Mesenchymal stem cell (in vitro differentiated cells and primary cell): ENCODE results near the gene FBP1.
"Not testable (repeated sequence)": the region's sequence is repeated elsewhere in the genome, so short reads cannot be mapped to it uniquely, and the experiment has no call there.

Experiments
- DNase-seq: peaks from one replicate; pipeline ENCODE4 v3.0.0-alpha.2; 2013
- H2AFZ ChIP-seq: one replicate; pipeline ENCODE4 v1.6.1; 2013; ENCODE audit warnings: low read depth, mild to moderate bottlenecking, control low read depth, inconsistent platforms, low read length, moderate library complexity
- H2AK5ac ChIP-seq: 2 replicates; pipeline ENCODE4 v1.6.1; 2013; ENCODE audit warnings: low read length, moderate library complexity, mild to moderate bottlenecking, inconsistent platforms; ENCODE audit not compliant: severe bottlenecking
- H2BK120ac ChIP-seq: one replicate; pipeline ENCODE4 v1.6.1; 2013; ENCODE audit warnings: low read depth, mild to moderate bottlenecking, inconsistent platforms, low read length, moderate library complexity
- H2BK12ac ChIP-seq, 2 experiments: one replicate each; pipeline ENCODE4 v1.6.1; 2013; ENCODE audit warnings: inconsistent platforms in 2 of 2, low read length in 2 of 2, mild to moderate bottlenecking in 2 of 2, moderate library complexity in 2 of 2, control low read depth in 1 of 2
- H2BK15ac ChIP-seq: one replicate; pipeline ENCODE4 v1.6.1; 2013; ENCODE audit warnings: mild to moderate bottlenecking, low read depth, inconsistent platforms; ENCODE audit not compliant: poor library complexity, severe bottlenecking
- H2BK5ac ChIP-seq: 2 replicates; pipeline ENCODE4 v1.6.1; 2013; ENCODE audit warnings: low read depth, mild to moderate bottlenecking, low read length, control low read depth, inconsistent platforms; ENCODE audit not compliant: poor library complexity, severe bottlenecking
- H3K14ac ChIP-seq, 2 experiments: one replicate each; pipeline ENCODE4 v1.6.1; 2013; ENCODE audit warnings: inconsistent platforms in 2 of 2, low read length in 2 of 2, control low read depth in 1 of 2, mild to moderate bottlenecking in 1 of 2, moderate library complexity in 1 of 2
- H3K18ac ChIP-seq, 2 experiments: one replicate each; pipeline ENCODE4 v1.6.1; 2013; ENCODE audit warnings: inconsistent platforms in 2 of 2, low read length in 2 of 2, control low read depth in 1 of 2, low read depth in 1 of 2, mild to moderate bottlenecking in 1 of 2
- H3K23ac ChIP-seq, 2 experiments: one replicate each; pipeline ENCODE4 v1.6.1; 2013; ENCODE audit warnings: inconsistent platforms in 2 of 2, low read length in 2 of 2, mild to moderate bottlenecking in 2 of 2, moderate library complexity in 2 of 2, control low read depth in 1 of 2
- H3K27ac ChIP-seq: 2 replicates; pipeline ENCODE4 v1.5.1; 2013; ENCODE audit warnings: mild to moderate bottlenecking, moderate library complexity, low read length, control low read depth, inconsistent platforms; ENCODE audit not compliant: poor library complexity, severe bottlenecking
- H3K27me3 ChIP-seq, 2 experiments: 2 replicates each; pipeline versions ENCODE4 v1.6.1 to v1.7.0; 2013; ENCODE audit warnings: low read length in 2 of 2, mild to moderate bottlenecking in 2 of 2, moderate library complexity in 2 of 2, control low read depth in 1 of 2, inconsistent platforms in 1 of 2; ENCODE audit not compliant: control insufficient read depth in 1 of 2, insufficient read depth in 1 of 2
- H3K36me3 ChIP-seq, 2 experiments: 2 replicates each; pipeline versions ENCODE4 v1.6.1 to v1.7.0; 2013; ENCODE audit warnings: low read length in 2 of 2, control low read depth in 1 of 2, inconsistent platforms in 1 of 2, low read depth in 1 of 2, mild to moderate bottlenecking in 1 of 2; ENCODE audit not compliant: insufficient read depth in 2 of 2, control insufficient read depth in 1 of 2
- H3K4ac ChIP-seq, 2 experiments: one replicate each; pipeline ENCODE4 v1.6.1; 2013; ENCODE audit warnings: inconsistent platforms in 2 of 2, low read length in 2 of 2, mild to moderate bottlenecking in 2 of 2, moderate library complexity in 2 of 2, control low read depth in 1 of 2, low read depth in 1 of 2
- H3K4me1 ChIP-seq: 2 replicates; pipeline ENCODE4 v1.6.1; 2013; ENCODE audit warnings: low read depth, low read length, control low read depth; ENCODE audit not compliant: control insufficient read depth, insufficient read depth
- H3K4me2 ChIP-seq: 2 replicates; pipeline ENCODE4 v1.6.1; 2013; ENCODE audit warnings: low read length, mild to moderate bottlenecking, inconsistent platforms; ENCODE audit not compliant: poor library complexity, severe bottlenecking
- H3K4me3 ChIP-seq, 2 experiments: 2 replicates each; pipeline versions ENCODE4 v1.5.1 to v1.7.0; 2013; ENCODE audit warnings: low read length in 2 of 2, mild to moderate bottlenecking in 2 of 2, control low read depth in 1 of 2, low read depth in 1 of 2; ENCODE audit not compliant: insufficient read depth in 1 of 2
- H3K79me1 ChIP-seq: replicated peaks from 2 replicates; pipeline ENCODE4 v1.6.1; 2013; ENCODE audit warnings: mild to moderate bottlenecking, control low read depth, low read length, inconsistent platforms; ENCODE audit not compliant: poor library complexity, severe bottlenecking
- H3K9ac ChIP-seq: 2 replicates; pipeline ENCODE4 v1.7.0; 2013; ENCODE audit warnings: mild to moderate bottlenecking, low read length, moderate library complexity
- H3K9me3 ChIP-seq: 2 replicates; pipeline ENCODE4 v1.7.0; 2013; ENCODE audit warnings: mild to moderate bottlenecking, low read length; ENCODE audit not compliant: control insufficient read depth
- H4K8ac ChIP-seq: one replicate; pipeline ENCODE4 v1.6.1; 2013; ENCODE audit warnings: inconsistent platforms, mild to moderate bottlenecking, low read length, moderate library complexity
- H4K91ac ChIP-seq: one replicate; pipeline ENCODE4 v1.6.1; 2013; ENCODE audit warnings: mild to moderate bottlenecking, low read length, inconsistent platforms
- WGBS: methylation state at CpG from one replicate; pipeline ENCODE4 v1.1.7; 2013; ENCODE audit warnings: mixed read lengths; 5-methylcytosine and 5-hydroxymethylcytosine counted together

The FBP1 gene

DNA sequence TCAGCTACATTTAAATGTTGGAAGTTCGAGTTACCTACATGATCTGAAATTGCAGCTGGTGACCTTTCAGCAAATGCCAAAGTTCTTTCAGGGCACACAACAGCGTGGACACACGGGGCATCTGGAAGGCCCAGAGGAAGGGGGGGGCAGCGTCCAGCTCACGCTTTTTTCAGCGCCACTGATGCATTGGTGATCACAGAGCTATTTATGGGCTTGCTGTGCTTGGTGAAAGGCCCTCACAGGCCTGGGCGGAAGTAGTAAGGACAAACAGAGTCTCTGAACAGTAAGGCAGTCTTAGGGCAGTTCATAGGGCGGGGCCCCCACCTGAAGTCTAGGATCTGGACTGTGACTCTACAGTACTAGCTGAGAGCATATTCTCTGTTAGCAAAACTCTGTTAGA lies 39.1 kb downstream of the FBP1 start:
- Histone ChIP-seq H3K27ac (no peak overlapping the region), H2BK12ac (no peak overlapping the region)
- 77% methylated on average over 8 of the region's 8 CpGs for WGBS

DNA sequence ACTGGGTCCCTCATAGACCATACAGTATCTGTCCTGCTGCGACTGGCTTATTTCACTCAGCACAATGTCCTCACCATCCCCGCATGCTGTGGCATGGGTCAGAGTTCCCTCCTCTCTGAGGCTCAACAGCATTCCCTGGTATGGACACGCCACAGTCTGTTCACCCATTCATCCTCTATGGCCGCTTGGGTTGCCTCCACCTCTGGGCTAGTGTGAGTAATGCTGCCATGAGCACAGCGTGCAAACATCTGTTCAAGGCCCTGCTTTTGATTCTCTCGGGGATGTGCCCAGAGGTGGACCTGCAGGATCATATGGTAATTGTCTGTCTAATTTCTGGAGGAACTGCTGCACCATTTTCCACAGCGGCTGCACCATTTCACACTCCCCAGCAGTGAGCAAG lies 40.2 kb downstream of the FBP1 start:
- no peak overlapping the region for H2AFZ ChIP-seq
- no peak overlapping the region for H3K4me2 ChIP-seq
- H3K79me1 ChIP-seq = no peaks in the 10 kb centered on the region
- no peak overlapping the region for H2AK5ac ChIP-seq
- no peak overlapping the region for H2BK15ac ChIP-seq
- H3K9ac ChIP-seq = no peak overlapping the region
- H3K4me1 ChIP-seq = peaks cover 4% of the 10 kb centered on the region
- H3K27ac ChIP-seq = no peak overlapping the region
- no peak overlapping the region for H4K91ac ChIP-seq
- H3K18ac ChIP-seq = no peak overlapping the region
- no peaks in the 10 kb centered on the region for H3K36me3 ChIP-seq
- no peaks in the 10 kb centered on the region for H3K9me3 ChIP-seq
- no peak overlapping the region for H3K4ac ChIP-seq
- H3K23ac ChIP-seq = no peak overlapping the region
- H2BK12ac ChIP-seq = no peak overlapping the region
- no peak overlapping the region for H2BK5ac ChIP-seq
- no peak for DNase-seq
- H4K8ac ChIP-seq = no peak overlapping the region
- H3K4me3 ChIP-seq = no peak overlapping the region
- H3K14ac ChIP-seq = no peak overlapping the region
- WGBS = 90% methylated on average over 6 of the region's 7 CpGs
- H2BK120ac ChIP-seq = no peak overlapping the region
- peaks cover 6 to 10% of the 10 kb centered on the region in 2 experiments for H3K27me3 ChIP-seq

More for the DNA sequence above, 39.1 kb downstream of the FBP1 start:
- H2BK120ac ChIP-seq = no peak overlapping the region
- no peak overlapping the region for H3K23ac ChIP-seq
- no peak overlapping the region for H3K4ac ChIP-seq
- H4K8ac ChIP-seq = no peak overlapping the region
- peaks cover 9 to 14% of the 10 kb centered on the region in 2 experiments for H3K27me3 ChIP-seq
- H3K18ac ChIP-seq = no peak overlapping the region
- H3K14ac ChIP-seq = no peak overlapping the region
- H3K9ac ChIP-seq = no peak overlapping the region
- peaks cover 6% of the 10 kb centered on the region for H3K4me1 ChIP-seq
- no peak overlapping the region for H2AFZ ChIP-seq
- no peak overlapping the region for H3K4me3 ChIP-seq
- H3K36me3 ChIP-seq = no peaks in the 10 kb centered on the region
- H3K4me2 ChIP-seq = no peak overlapping the region
- H3K9me3 ChIP-seq = no peaks in the 10 kb centered on the region
- no peak overlapping the region for H4K91ac ChIP-seq
- no peak for DNase-seq
- H2AK5ac ChIP-seq = no peak overlapping the region
- no peak overlapping the region for H2BK5ac ChIP-seq
- no peak overlapping the region for H2BK15ac ChIP-seq
- no peaks in the 10 kb centered on the region for H3K79me1 ChIP-seq

DNA sequence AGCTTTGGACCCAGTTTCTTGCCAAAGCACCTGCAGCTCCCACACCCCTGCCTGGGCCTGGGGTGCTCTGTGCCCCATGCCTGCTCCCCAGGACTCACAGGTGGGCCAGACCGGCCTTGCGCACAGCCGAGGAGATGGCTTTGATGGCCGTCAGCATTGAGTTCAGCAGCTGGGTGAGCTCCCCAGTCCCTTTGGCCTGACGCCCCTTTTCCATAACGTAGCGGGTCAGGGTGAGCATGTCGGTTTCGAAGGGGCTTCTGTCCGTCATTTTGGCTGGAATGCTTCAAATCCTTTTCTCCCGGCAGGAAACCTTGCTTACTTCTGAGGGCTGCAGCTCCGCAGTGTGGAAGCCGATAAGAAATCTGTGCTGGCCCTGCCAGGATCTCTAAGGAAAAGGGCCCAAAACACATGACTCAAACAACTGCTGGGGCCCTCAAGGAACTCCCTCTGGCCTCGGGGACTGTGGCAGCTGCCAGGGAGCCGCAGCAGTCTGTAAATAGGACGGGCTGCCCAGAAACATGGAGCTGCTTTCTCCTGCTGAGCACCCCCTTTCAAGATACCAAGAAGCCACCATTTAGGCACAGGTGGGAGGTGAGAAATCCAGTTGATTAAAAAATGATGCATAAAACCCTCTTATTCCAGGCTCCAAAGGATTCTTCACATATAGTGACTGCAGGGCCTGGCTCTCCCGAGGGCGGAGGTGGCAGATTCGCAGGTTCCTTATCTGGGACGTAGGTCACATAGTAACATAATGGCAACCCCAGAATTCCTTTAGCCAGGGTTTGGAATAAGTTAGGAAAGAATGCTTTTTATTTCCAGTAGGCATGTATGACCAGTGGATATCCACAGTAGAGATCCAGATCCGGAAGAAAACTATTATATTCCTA lies 45.6 kb downstream of the FBP1 start, which contains the start of gene FBP2:
TSS of gene FBP2 (minus strand) at position 366 of the 887 bp plus-strand sequence. CDS start at position 268, 98 bp downstream.
- Histone ChIP-seq H2BK120ac (no peak within 1 kb of the TSS), H3K9ac (no peak within 1 kb of the TSS), H4K91ac (no peak within 1 kb of the TSS), H3K4me3 (no peak within 1 kb of the TSS), H3K4ac (no peak within 1 kb of the TSS), H2BK15ac (no peak within 1 kb of the TSS), H3K27me3 (peaks cover 14 to 21% of the 10 kb centered on the region in 2 experiments), H2AK5ac (no peak within 1 kb of the TSS), H3K4me1 (no peaks in the 10 kb centered on the region), H2BK12ac (no peak within 1 kb of the TSS), H3K9me3 (no peaks in the 10 kb centered on the region), H3K27ac (no peak within 1 kb of the TSS), H4K8ac (no peak within 1 kb of the TSS), H3K4me2 (no peak within 1 kb of the TSS), H2BK5ac (no peak within 1 kb of the TSS), H3K18ac (no peak within 1 kb of the TSS), H3K23ac (peak within 1 kb of the TSS in 1 of 2 experiments; percentile 87), H3K36me3 (no peaks in the 10 kb centered on the region), H3K79me1 (no peaks in the 10 kb centered on the region), H3K14ac (no peak within 1 kb of the TSS), H2AFZ (no peak within 1 kb of the TSS)
- DNase-seq = no peak
- WGBS = 81% methylated on average over 19 of the region's 21 CpGs

DNA sequence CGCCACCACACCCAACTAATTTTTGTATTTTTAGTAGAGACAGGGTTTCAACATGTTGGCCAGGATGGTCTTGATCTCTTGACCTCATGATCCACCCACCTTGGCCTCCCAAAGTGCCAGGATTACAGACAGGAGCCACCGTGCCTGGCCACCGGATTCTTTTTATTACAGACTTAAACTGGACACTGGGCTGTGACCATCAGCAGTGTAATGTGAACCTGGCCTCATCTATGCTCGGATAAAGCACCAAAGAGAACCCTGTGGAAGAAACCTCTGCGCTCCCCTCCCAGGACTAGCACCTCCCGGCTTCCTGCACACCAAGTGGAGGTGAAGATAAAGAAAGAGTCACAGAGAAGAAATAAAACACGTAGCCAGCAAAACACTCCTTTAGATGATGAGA lies 46.6 kb downstream of the FBP1 start:
- H2BK15ac ChIP-seq, H3K27ac ChIP-seq: not testable (repeated sequence)
- WGBS = 95% methylated on average over 7 of the region's 7 CpGs

More for the DNA sequence above, 46.6 kb downstream of the FBP1 start:
- not testable (repeated sequence) for H2BK12ac ChIP-seq, H3K4me3 ChIP-seq, H3K9me3 ChIP-seq, H3K4me1 ChIP-seq, H3K14ac ChIP-seq, H3K4ac ChIP-seq, H2AFZ ChIP-seq, DNase-seq, H3K36me3 ChIP-seq, H3K23ac ChIP-seq, H2BK5ac ChIP-seq, H3K79me1 ChIP-seq, H2AK5ac ChIP-seq, H3K9ac ChIP-seq, H4K91ac ChIP-seq, H3K4me2 ChIP-seq, H2BK120ac ChIP-seq, H4K8ac ChIP-seq, H3K18ac ChIP-seq
- peaks cover 14 to 21% of the 10 kb centered on the region in 2 experiments for H3K27me3 ChIP-seq
